ENCODE data around the gene RBMXL3. TPM values are rescaled to one million over a fixed set of nuclear protein-coding genes. Genes with fewer than 3 reads are reported as not detected.
"Not testable (repeated sequence)": the region's sequence is repeated elsewhere in the genome, so short reads cannot be mapped to it uniquely, and the experiment has no call there.

The RBMXL3 gene
- not detected for polyA plus RNA-seq (ENCODE audit: insufficient read length in 4 of 4)

DNA sequence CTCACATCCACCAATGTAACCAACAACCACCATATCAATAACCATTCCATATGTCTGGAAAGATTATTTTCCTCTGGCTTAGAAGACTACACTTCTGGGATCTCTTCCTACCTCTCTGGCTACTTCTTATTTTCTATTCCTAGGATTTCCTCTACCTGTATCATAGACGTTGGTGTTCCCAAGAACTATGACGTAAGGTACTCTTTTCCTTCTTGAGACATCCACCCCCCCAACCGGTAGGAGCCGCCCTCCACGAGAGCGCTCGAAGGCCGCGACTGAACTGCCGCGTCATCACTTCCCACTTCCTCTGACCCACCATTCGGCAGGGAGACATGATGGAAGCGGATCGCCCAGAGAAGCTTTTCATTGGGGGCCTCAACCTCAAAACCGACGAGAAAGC, at the start of gene RBMXL3:
Gene RBMXL3 (plus strand): TSS at position 301 of the 400 bp plus-strand sequence. CDS start 32 bp downstream, at position 333.
- DNase-seq (ENCODE audit: low read depth in 4 of 4, low spot score in 2 of 4): no peak

DNA sequence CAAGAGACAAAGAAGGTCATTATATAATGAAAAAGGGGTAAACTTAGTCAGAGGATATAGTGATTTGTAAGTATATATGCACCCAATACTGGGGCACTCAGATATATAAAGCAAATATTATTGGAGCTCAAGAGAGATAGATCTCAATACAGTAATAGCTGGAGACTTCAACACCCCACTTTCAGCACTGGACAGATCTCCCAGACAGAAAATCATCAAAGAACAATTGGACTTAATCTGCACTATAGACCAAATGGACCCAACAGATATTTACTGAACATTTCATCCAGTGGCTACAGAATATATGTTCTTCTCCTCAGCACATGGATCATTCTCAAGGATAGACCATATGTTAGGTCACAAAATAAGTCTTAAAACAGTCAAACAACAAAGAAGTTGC, 47.2 kb upstream of the RBMXL3 start:
- DNase-seq (ENCODE audit: low read depth in 4 of 4, low spot score in 2 of 4): no peak

DNA sequence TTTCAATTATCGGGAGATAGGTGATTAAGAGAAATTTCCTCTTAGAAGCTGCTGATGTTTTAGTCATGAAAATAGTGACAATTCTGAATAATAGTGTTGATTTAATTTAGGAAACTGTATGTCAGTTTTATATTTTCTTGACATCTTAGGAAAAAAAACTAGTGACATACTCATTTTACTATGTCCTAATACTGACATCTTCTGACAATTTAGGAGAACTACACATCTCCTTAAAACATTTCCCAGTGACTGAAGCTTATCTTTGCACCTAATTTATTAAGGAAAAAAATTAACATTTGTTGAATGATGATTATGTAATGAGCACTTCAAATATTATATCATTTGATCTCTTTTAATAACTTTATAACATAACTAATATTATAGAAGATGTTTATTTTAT, 42.0 kb upstream of the RBMXL3 start:
- DNase-seq (ENCODE audit: low read depth in 4 of 4, low spot score in 2 of 4): no peak

DNA sequence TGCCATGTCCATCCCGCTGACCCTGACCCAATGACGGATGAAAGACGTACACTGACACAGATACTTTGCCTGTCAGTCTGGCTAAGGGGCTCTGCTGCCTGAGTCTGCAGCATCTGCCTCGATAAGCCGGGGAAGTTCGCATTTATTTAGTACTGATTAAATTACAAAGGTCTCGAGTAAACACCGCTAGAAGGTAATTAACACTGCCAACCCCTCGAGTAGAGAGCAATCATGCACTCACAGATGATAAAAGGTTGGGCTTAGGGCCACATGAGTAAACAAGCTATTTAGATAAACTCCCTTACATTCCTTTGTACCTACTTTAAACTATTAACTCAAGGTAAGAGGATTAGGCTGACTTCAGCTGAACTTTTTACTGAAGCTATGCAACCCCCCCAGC, 16.0 kb upstream of the RBMXL3 start:
- DNase-seq (ENCODE audit: low read depth in 4 of 4, low spot score in 2 of 4): no peak

DNA sequence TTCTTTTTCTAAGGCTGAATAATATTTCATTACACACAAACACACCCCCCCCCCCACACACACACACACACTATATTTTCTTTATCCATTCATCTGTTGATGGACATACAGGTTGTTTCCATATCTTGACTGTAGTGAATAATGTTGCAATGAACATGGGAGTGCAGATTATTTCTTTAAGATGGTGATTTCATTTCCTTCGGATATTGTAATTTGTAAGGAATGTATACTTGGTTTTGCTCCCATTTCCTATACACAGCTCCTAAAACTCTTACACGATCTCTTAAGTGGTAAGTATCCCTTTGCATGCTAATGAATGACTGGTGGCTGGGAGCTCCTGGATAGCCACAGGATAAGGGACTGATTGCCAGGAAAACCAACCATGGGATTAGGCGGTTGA, 14.7 kb upstream of the RBMXL3 start:
- no peak for DNase-seq (ENCODE audit: low read depth in 4 of 4, low spot score in 2 of 4)

DNA sequence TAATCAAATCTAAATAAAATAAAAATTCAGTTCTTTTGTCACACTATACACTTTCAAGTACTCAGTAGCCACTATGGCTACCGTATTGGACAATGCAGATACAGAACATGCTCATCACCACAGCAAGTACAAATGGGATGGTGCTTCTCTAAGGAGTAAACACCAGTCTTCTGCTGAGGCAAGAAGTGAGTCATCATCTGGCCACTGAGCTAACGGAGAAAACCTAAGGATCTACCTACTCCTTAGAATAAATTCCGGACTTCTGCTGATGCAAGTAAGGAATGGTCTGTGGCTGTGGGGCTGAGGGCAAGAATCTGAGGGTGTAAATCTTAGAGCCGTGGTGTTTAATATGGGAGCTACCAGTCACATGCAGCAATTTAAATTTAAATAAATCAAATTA, 11.3 kb upstream of the RBMXL3 start:
- DNase-seq (ENCODE audit: low read depth in 4 of 4, low spot score in 2 of 4): no peak

DNA sequence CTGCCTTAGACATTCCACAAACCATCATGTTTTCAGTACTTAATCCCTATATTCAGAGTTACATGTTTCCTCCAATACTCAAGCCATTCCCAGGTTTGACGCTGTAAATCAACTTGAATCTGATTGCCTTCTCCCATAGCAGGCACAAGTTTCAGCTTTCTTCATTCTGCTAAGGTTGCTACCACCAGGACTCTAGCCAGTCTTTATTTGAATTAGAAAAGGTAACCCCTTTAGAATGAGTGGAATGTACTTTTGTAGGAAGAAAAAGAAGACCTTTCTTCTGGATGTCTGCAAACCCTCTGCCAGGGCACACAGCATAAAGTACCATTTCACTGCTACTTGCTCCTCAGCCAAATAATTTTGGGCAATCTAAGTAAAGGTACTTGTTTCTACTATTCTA, 10.7 kb upstream of the RBMXL3 start:
- DNase-seq (ENCODE audit: low read depth in 4 of 4, low spot score in 2 of 4): no peak

DNA sequence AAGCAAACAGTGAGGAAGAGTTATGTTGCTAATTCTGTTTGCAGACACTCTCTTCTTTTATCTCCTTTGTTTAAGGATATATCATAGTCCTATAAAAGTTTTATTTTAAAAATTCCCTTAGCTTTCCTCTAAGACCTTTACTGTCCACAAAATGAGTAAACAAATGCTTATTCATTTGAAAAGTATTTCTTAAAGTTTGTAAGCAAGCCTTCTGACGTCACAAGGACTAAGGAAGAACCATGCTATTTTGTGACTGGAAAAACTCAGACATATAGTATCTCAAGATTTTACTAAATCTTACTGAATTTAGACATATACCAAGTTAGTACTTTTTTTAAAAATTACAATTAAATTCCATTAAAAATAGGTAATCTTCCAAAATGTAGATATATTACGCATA, 5.2 kb upstream of the RBMXL3 start:
- DNase-seq (ENCODE audit: low read depth in 4 of 4, low spot score in 2 of 4): no peak

DNA sequence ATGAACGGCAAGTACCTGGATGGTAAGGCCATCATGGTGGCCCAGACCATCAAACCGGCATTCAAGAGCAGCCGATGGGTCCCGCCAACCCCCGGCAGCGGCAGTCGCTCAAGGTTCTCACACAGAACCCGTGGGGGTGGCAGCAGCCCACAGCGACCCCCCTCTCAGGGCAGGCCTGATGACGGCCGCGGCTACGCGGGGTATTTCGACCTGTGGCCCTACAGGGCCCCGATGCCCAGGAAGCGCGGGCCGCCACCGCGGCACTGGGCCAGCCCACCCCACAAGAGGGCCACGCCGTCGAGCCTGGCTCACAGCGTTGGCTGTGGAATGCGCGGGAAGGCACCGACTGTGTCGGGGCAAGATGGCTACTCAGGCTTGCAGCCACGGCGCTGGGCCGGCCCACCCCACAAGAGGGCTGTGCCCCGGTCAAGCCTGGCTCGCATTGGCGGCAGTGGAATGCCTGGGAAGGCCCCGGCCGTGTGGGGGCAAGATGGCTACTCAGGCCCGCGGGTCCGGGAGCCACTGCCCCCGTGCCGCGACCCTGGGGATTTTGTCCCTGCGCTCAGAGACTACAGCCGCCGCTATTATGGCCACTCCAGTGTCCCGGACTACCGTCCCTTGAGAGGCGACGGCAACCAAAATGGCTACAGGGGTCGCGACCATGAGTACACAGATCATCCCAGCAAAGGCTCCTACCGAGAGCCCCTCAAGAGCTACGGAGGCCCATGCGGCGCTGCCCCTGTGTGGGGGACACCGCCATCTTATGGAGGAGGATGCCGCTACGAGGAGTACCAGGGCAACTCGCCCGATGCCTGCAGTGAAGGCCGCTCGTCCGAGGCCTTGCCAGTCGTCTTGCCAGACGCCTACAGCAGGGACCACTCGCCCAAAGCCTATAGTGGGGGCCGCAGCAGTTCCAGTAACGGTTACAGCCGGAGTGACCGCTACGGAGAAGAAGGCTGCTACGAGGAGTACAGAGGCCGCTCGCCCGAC, 731 bp downstream of the RBMXL3 start:
- DNase-seq (ENCODE audit: low read depth in 4 of 4, low spot score in 2 of 4): no peak

DNA sequence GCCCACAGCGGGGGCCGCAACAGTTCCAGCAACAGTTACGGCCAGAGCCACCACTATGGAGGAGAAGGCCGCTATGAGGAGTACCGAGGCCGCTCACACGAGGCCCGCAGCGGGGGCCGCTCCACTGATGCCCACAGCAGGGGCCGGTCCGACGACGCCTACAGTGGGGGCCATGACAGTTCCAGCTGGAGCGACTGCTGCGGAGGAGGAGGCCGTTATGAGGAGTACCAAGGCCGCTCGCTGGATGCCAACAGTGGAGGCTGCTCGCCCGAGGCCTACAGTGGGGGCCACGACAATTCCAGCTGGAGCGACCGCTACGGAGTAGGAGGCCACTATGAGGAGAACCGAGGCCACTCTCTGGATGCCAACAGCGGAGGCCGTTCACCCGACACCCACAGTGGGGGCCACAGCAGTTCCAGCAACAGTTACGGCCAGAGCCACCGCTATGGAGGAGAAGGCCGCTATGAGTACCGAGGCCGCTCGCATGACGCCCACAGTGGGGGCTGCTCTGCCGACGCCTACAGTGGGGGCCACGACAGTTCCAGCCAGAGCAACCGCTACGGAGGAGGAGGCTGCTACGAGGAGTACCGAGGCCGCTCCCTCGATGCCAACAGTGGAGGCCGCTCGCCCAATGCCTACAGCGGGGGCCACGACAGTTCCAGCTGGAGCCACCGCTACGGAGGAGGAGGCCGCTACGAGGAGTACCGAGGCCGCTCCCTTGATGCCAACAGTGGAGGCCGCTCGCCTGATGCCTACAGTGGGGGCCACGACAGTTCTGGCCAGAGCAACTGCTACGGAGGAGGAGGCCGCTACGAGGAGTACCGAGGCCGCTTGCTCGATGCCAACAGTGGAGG, 1.7 kb downstream of the RBMXL3 start:
- DNase-seq (ENCODE audit: low read depth in 4 of 4, low spot score in 2 of 4): no peak

DNA sequence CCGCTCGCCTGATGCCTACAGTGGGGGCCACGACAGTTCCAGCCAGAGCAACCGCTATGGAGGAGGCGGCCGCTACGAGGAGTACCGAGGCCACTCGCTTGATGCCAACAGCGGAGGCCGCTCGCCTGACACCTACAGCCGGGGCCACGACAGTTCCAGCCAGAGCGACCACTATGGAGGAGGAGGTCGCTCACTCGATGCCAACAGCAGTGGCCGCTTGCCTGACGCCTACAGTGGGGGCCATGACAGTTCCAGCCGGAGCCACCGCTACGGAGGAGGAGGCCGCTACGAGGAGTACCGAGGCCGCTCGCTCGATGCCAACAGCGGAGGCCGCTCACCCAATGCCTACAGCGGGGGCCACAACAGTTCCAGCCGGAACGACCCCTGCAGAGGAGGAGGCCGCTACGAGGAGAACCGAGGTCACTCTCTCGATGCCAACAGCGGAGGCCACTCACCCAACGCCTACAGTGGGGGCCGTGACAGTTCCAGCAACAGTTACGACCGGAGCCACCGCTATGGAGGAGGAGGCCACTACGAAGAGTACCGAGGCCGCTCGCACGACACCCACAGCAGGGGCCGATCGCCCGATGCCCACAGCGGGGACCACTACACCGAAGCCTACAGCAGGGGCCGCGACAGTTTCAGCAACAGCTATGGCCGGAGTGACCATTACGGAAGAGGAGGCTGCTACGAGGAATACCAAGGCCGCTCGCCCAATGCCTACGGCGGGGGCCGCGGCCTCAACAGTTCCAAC, 2.5 kb downstream of the RBMXL3 start:
- no peak for DNase-seq (ENCODE audit: low read depth in 4 of 4, low spot score in 2 of 4)

DNA sequence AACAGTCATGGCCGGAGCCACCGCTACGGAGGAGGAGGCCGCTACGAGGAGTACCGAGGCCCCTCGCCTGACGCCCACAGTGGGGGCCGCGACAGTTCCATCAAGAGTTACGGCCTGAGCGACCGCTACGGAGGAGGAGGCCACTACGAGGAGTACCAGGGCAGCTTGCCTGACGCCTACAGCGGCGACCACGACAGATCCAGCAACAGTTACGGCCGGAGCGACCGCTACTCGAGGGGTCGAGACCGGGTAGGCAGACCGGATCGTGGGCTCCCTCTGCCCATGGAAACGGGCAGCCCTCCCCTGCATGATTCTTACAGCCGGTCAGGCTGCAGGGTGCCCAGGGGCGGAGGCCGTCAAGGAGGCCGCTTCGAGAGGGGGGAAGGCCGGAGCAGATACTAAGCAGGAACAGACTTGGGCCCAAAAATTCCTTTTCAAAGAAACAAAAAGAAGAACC, 3.1 kb downstream of the RBMXL3 start:
- no peak for DNase-seq (ENCODE audit: low read depth in 4 of 4, low spot score in 2 of 4)

DNA sequence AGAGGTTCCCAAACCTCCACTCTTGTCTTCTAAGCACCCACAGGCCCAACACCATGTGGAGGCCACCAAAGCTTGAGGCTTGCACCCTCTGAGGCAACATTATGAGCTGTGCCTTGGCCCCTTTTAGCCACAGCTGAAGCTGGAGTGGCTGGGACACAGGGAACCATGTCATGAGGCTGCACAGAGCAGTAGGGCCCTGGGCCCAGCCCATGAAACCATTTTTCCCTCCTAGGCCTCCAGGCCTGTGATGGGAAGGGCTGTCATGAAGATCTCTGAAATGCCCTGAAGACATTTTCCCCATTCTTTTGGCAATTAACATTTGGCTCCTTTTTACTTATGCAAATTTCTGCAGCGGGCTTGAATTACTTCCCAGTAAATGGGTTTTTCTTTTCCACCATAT, 14.8 kb downstream of the RBMXL3 start:
- DNase-seq (ENCODE audit: low read depth in 4 of 4, low spot score in 2 of 4): no peak

DNA sequence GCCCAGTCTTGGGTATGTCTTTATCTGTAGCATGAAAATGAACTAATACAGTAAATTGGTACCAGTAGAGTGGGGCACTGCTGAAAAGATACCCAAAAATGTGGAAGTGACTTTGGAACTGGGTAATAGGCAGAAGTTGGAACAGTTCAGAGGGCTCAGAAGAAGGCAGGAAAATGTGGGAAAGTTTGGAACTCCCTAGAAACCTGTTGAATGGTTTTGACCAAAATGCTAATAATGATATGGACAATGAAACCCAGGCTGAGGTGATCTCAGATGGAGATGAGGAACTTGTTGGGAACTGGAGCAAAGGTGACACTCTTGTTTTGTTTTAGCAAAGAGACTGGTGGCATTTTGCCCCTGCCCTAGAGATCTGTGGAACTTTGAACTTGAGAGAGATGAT, 20.3 kb downstream of the RBMXL3 start:
- not testable (repeated sequence) for DNase-seq (ENCODE audit: low read depth in 4 of 4, low spot score in 2 of 4)

DNA sequence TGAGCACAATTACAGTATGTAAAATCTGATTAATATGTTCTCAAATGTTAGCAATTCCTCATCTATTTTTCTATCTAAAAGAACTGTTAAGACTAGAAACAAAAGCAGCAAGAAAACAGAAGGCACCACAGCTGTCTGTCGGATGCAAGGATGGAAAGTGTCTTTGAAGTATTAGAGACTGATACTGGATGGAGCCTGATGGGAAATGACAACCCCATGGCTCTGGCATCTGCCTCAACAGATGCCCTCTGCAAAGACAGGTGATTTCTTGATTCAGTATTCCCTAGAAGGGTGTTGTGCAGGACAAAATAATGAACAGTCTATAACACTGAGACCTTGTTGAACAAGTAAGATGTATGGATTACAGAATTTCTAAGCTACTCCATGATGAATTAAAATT, 24.9 kb downstream of the RBMXL3 start:
- no peak for DNase-seq (ENCODE audit: low read depth in 4 of 4, low spot score in 2 of 4)

DNA sequence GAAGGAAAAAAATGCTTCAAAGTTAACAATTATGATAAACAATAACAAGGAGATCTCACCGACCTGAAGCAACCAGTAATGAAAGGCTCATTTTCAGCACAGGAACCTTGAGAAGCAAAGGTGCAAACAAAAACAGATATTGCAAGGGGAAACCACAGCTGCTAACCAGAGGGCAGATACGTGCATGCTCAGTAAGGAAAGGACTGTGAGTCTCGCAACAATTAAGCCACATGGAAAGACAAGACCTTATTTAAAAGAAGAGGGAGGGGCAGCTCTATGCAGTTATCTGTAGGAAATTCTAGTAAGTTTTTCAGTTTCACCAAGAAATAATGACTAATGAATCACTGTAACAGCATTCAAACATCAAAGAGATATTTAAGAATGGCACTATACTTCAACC, 25.4 kb downstream of the RBMXL3 start:
- DNase-seq (ENCODE audit: low read depth in 4 of 4, low spot score in 2 of 4): no peak

DNA sequence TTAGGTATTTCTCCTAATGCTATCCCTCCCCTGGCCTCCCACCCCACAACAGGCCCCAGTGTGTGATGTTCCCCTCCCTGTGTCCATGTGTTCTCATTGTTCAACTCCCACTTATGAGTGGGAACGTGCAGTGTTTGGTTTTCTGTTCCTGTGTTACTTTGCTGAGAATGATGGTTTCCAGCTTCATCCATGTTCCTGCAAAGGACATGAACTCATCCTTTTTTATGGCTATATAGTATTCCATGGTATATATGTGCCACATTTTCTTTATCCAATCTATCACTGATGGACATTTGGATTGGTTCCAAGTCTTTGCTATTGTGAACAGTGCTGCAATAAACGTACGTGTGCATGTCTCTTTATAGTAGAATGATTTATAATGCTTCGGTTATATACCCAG, 28.1 kb downstream of the RBMXL3 start:
- DNase-seq (ENCODE audit: low read depth in 4 of 4, low spot score in 2 of 4): not testable (repeated sequence)

DNA sequence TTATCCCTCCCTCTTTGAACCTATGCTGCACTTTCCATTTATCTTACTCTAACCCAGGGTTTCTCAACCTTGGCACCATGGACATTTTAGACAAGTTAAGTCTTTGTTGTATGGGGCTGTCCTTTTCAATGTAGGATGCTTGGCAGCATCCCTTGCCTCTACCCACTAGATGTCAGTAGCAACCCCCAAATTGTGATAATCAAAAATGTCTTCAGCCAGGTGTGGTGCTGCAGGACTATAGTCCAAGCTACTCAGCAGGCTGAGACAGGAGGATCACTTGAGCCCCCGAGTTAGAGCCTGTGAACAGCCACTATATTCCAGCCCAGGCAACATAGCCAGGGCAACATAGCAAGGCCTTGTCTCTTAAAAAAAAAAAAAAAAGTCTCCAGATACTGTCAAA, 37.7 kb downstream of the RBMXL3 start:
- DNase-seq (ENCODE audit: low read depth in 4 of 4, low spot score in 2 of 4): no peak

DNA sequence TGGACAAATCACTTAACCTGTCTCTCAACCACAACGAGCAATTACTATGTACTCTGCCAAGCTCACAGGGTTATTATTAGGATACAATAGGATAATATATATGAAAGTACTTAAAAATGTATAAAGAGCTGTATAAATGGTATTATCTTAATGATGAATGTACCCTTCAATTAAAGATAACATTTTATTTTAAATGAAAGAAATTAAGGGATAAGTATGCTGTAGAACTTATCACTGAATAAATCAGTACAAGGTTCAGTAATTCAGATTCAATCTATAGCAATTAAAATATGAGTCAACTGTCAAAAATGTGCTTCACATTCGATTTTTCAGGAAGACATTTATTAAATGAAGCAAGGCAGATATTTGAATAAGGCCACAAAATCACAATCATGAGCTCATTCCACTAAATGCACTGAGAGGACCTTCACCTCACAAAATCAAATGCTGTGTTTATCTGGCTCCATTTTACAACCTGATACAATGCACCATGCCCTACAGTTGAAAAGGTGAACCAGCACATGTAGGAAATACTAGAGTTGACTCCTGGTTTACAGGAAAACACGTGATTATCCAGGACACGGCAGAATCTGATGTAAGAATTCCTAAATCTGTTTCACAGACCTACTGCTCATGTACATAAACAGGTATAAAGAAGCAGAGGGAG, 40.3 kb downstream of the RBMXL3 start:
- DNase-seq (ENCODE audit: low read depth in 4 of 4, low spot score in 2 of 4): no peak

DNA sequence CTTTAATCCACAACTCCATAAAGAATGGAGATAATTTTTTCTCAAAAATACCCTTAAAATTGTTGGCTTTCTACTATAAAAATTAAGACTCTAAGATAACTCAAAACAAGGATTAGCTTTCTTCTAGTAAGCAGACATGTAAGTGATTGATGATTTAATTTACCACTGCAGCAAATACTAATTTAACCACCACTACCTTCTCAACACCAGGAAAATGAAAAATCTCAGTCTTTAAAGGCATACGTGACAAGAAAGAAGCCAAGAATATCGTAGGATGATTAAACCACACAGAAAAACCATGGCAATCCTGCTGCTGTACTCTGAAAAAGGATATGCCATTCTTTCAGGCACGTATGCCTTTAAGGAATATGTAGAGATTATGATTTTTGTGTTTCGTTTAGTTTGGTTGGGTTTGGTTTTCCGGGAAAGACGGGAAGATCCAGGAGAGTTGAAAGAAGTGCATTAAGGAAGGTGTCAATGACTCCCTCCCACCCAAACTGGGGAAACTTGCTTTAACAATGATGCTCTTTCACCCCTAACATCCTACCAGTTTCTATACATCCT, 43.8 kb downstream of the RBMXL3 start:
- DNase-seq (ENCODE audit: low read depth in 4 of 4, low spot score in 2 of 4): no peak
